Fibroblast of villous mesenchyme (primary cell): ENCODE measurements around the gene EHD4. TPM values are rescaled to one million over a fixed set of nuclear protein-coding genes. Genes with fewer than 3 reads are reported as not detected.

Source experiments
- DNase-seq: peaks from one replicate; pipeline ENCODE4 v3.0.0-alpha.2; 2010; ENCODE audit warnings: low read depth
- H3K4me3 ChIP-seq: 2 replicates; pipeline ENCODE4 v1.5.1; 2011; ENCODE audit warnings: low read depth, mild to moderate bottlenecking, low read length
- total RNA-seq: library from RNA; depleted of rRNA; stranded (reverse); fragments of >200 nt; gene quantifications from 2 replicates; pipeline ENCODE4 v1.2.3, GENCODE V29; 2012
- TF ChIP-seq, protein P1 (sequence below): IDR thresholded peaks from 2 replicates; pipeline ENCODE4 v1.5.1; 2012; ENCODE audit warnings: low read depth, mild to moderate bottlenecking, low read length; ENCODE audit not compliant: insufficient read depth

EHD4 gene
- total RNA-seq, 1 donor = 19.0 TPM

DNA sequence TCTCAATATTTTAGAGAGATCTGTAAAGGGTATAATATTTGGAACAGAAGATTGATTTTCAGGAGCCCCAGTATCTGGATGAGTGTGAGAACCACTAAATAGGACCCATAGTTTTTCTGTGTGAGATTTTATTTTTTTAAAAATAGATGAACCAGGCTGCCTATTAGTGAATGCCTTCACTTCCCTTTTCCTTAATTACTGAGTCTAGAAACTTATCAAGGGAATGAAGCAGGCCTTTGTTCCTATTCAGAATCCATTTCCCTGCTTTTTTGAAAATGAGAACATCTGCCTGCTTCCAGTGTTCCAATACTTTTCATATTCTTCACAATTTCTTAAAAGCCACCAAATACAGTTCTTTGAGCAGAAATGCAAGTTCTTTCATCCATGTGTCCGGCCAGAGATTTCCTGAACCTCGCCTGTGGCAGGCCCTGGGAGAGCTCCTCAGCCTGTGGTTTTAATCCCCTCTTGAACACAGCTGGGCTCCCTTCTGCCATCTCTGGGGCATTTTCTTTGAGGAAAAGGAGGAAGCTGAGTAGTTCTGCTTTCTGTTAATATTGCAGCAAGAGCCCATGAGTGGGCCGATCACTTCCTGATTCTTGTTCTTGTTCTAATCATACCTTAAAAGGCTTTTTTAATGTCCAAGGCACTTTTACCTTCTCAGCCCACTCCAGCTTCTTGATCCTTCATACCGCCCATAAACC lies 4.7 kb downstream of the EHD4 start:
- peak; percentile 74 for DNase-seq
- TF ChIP-seq, protein P1, sequence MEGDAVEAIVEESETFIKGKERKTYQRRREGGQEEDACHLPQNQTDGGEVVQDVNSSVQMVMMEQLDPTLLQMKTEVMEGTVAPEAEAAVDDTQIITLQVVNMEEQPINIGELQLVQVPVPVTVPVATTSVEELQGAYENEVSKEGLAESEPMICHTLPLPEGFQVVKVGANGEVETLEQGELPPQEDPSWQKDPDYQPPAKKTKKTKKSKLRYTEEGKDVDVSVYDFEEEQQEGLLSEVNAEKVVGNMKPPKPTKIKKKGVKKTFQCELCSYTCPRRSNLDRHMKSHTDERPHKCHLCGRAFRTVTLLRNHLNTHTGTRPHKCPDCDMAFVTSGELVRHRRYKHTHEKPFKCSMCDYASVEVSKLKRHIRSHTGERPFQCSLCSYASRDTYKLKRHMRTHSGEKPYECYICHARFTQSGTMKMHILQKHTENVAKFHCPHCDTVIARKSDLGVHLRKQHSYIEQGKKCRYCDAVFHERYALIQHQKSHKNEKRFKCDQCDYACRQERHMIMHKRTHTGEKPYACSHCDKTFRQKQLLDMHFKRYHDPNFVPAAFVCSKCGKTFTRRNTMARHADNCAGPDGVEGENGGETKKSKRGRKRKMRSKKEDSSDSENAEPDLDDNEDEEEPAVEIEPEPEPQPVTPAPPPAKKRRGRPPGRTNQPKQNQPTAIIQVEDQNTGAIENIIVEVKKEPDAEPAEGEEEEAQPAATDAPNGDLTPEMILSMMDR = no peak

DNA sequence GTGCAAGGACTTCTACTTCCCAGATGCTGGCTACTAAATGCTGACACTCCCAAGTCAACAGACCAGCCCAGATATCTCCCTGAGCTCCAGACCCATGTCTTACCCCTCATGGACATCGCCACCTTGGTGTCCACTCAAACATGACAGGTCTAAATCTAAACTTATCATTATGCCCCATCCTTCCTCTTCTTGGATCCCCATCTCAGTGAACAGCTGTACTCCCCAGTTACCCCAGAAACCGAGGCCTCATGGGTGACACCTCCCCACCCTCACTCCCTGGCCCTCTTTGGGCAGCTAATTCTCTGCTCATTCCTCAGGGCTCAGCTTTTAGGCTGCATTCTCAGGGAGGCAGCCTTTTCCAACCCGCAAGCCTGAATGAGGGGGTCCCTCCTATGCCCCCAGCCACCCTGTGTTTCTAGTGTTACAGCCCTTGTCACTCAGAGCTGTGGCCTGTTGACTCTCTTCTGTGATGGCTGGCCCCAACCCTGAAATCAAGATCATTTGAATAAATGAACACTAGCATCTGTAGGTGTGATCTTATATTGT lies 5.4 kb downstream of the EHD4 start:
- TF ChIP-seq, protein P1 = no peak
- no peak for DNase-seq
- H3K4me3 ChIP-seq = no peak overlapping the region

More for the DNA sequence above, 4.7 kb downstream of the EHD4 start:
- no peak overlapping the region for H3K4me3 ChIP-seq

DNA sequence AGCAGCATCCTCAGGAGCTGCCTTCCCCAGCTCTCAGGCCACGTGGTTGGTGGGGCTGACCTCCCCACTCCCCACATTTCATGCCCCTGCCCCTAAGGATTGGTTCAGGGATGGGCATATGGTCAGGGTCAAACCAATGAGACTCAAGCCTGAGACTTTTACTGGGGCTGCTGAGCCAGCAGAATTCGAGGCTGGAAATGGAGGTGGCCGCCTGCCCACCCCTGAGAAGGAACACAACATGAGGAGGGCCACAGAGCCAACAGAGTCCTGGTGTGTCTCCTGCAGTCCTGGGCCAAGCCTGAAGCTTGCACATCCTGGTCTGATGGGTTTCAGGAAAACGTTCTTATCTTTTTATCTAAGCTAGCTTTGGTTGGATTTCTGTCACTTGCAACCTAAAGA lies 5.9 kb downstream of the EHD4 start:
- TF ChIP-seq, protein P1 = no peak
- no peak overlapping the region for H3K4me3 ChIP-seq
- DNase-seq = no peak

DNA sequence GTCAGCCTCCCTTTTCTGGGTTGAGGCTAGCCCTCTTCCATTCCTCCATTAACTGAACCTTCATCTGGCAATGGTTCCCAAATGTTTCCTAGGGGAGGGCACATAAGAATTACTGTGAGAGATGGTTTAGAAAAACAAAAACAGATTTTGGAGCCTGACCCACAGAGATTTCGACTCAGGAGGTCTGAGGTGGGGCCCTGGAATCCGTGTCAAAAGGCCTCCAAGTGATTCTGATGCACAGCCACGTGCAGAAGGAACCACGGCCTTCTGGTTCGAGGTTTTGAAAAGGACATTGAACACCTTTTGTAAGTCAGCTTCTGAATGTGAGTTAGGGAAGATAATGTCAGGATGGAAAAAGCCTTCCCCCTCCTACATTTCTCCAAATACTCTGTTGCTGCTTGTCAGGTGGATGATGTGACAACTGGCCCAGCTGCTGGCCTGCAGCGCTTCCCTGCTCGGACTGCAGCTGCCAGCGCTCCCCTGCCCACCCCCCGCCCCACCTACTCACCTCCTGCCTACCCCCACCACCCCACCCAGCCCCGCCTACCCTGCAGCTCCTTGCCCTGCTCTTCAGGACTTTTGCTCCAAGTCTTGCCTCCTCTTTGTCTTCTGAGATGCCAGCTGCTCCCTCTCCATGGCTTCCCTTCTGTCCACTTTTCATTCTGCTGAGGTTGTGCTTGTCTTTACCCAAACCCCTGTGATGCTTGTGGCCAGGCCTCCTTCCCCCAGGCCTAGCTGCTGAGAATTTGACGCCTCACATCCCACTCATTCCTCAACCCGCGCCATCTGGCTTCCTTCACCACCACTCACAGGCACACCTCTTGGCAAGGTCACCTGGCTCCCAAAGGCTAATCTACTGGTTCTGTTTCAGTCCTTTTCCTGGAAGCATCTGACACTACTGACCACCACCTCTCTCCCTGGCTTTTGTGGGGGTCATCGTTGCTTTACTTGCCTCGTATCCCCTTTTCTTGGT lies 6.6 kb downstream of the EHD4 start:
- no peak overlapping the region for H3K4me3 ChIP-seq
- DNase-seq = no peak
- TF ChIP-seq, protein P1 = no peak

DNA sequence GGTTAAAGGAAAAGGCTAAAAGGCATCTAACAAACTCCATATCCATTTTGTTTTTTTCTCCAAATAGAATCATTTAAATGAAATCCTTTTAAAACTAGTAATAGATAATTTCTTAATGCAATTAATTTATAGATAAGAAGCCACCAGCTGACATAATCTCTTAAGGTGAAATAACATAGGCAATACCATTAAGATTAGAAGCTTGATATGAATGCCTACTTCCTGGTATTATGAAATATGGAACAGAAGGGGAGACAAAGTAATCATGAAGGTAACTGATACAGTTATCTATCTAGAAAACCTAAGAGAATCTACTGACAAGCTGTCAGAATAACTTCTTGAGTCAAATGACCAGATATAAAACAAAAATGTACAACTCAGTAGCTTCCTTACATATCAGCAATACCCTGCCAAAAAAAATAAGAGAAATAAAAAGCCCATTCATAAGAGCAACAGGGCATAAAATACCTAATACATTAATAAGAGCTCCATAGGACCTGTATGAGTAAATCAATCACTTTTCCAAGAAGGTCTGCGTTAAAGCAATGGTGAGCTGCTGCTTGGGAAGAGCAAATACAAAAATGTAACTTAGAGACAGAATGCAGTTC lies 10.7 kb downstream of the EHD4 start:
- no peak for DNase-seq
- H3K4me3 ChIP-seq = no peak overlapping the region
- TF ChIP-seq, protein P1 = no peak

DNA sequence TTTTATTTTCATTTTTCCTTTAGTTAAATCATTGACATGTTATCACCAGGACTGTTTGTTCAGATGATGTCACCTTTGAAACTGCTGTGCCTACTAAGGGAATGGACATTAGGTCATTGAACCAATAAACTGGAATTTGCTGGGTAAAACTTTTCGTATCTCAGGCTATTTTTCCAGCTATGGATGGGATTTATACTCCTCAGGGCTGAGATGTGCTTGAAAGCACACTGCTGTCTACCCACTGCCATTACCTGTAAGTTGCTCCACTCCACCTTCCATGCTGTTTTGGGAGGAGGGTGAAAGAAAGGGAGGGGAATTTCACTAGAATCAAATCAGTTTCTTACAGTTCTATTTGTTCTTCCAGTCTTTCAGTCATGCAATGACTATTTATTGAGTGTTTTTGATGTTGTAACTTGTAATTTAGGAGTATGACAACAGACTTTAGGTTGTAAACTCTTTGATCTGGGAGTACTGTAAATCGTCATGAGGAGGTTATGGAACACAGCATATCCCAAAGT lies 11.3 kb downstream of the EHD4 start:
- TF ChIP-seq, protein P1 = no peak
- DNase-seq = peak; percentile 60
- no peak overlapping the region for H3K4me3 ChIP-seq
